WTC11 (cell line): ENCODE measurements around the gene POMGNT2. TPM values are rescaled to one million over a fixed set of nuclear protein-coding genes. Genes with fewer than 3 reads are reported as not detected.

Experiments
- ATAC-seq: fragments of 200-7000 bp; cut with Tn5 transposase; 2 replicates; pipeline ENCODE4 v1.10.0; 2021; ENCODE audit warnings: mild to moderate bottlenecking, moderate library complexity
- CTCF ChIA-PET: fragments of 300-600 bp; sonication (Branson Sonifier 250); formaldehyde crosslinking; loops from one replicate; lab custom pipeline; 2021; ENCODE audit warnings: antibody characterized with exemption; lab: Charles Lee
- POLR2A ChIA-PET: fragments of 350-600 bp; sonication (Branson Sonifier 250); formaldehyde crosslinking; loops from one replicate; lab custom pipeline; 2021; ENCODE audit warnings: antibody characterized with exemption; lab: Charles Lee
- DNase-seq: peaks from one replicate; pipeline ENCODE4 v3.0.0; 2021; ENCODE audit warnings: low spot score
- H3K27ac Mint-ChIP-seq: 2 replicates; pipeline ENCODE4 v1.8.0; 2021; ENCODE audit warnings: mixed read lengths
- H3K27me3 Mint-ChIP-seq: 2 replicates; pipeline ENCODE4 v1.8.0; 2021; ENCODE audit warnings: low read depth, mild to moderate bottlenecking, moderate library complexity, mixed read lengths
- H3K36me3 Mint-ChIP-seq: 2 replicates; pipeline ENCODE4 v1.8.0; 2021; ENCODE audit warnings: mixed read lengths
- H3K4me1 Mint-ChIP-seq: 2 replicates; pipeline ENCODE4 v1.8.0; 2022; ENCODE audit warnings: mixed read lengths
- H3K4me3 Mint-ChIP-seq: 2 replicates; pipeline ENCODE4 v1.8.0; 2021; ENCODE audit warnings: mild to moderate bottlenecking, moderate library complexity, mixed read lengths
- H3K9me3 Mint-ChIP-seq: 2 replicates; pipeline ENCODE4 v1.8.0; 2021; ENCODE audit warnings: mixed read lengths
- ATF3 ChIP-seq: sonication (generic); formaldehyde crosslinking; conservative IDR thresholded peaks from 2 replicates; pipeline ENCODE4 v1.8.1; 2022; ENCODE audit warnings: mild to moderate bottlenecking, missing genetic modification reagents
- MAX ChIP-seq: sonication (generic); formaldehyde crosslinking; IDR thresholded peaks from 2 replicates; pipeline ENCODE4 v1.8.0; 2022; ENCODE audit warnings: mild to moderate bottlenecking, missing genetic modification reagents
- NFE2L1 ChIP-seq: sonication (generic); formaldehyde crosslinking; IDR thresholded peaks from 2 replicates; pipeline ENCODE4 v1.8.1; 2023; ENCODE audit warnings: missing genetic modification reagents
- NR1H2 ChIP-seq: sonication (generic); formaldehyde crosslinking; IDR thresholded peaks from 2 replicates; pipeline ENCODE4 v1.9.0; 2021; ENCODE audit warnings: mild to moderate bottlenecking, moderate library complexity, missing genetic modification reagents
- OVOL2 ChIP-seq: fragments of 250-450 bp; sonication (Bioruptor Pico); IDR thresholded peaks from 2 replicates; pipeline ENCODE4 v1.9.0; 2021; ENCODE audit warnings: mild to moderate bottlenecking, borderline replicate concordance
- PRDM15 ChIP-seq: sonication (generic); formaldehyde crosslinking; IDR thresholded peaks from 2 replicates; pipeline ENCODE4 v1.8.0; 2022; ENCODE audit warnings: missing genetic modification reagents
- PREB ChIP-seq: sonication (generic); formaldehyde crosslinking; IDR thresholded peaks from 2 replicates; pipeline ENCODE4 v1.8.1; 2022; ENCODE audit warnings: mild to moderate bottlenecking, missing genetic modification reagents, moderate library complexity, borderline replicate concordance
- ZNF263 ChIP-seq: sonication (generic); formaldehyde crosslinking; IDR thresholded peaks from 2 replicates; pipeline ENCODE4 v1.8.1; 2022; ENCODE audit warnings: low read depth, mild to moderate bottlenecking, moderate library complexity, missing genetic modification reagents
- ZNF416 ChIP-seq: fragments of 250-450 bp; sonication (Bioruptor Pico); IDR thresholded peaks from 2 replicates; pipeline ENCODE4 v1.9.0; 2021; ENCODE audit warnings: mild to moderate bottlenecking, inconsistent platforms
- ZNF671 ChIP-seq: fragments of 250-450 bp; sonication (Bioruptor Pico); IDR thresholded peaks from 2 replicates; pipeline ENCODE4 v1.8.0; 2021; ENCODE audit warnings: mild to moderate bottlenecking
- ZSCAN18 ChIP-seq: fragments of 250-450 bp; sonication (Bioruptor Pico); IDR thresholded peaks from 2 replicates; pipeline ENCODE4 v2.1.2; 2022; ENCODE audit warnings: mild to moderate bottlenecking, moderate library complexity
- total RNA-seq: library from RNA; stranded (reverse); gene quantifications from 3 replicates; pipeline ENCODE4 v1.2.3, GENCODE V29; 2021

Gene POMGNT2
- total RNA-seq, 1 experiment from 2014 or later, result 12.5 TPM

- no peak for TF ChIP-seq PRDM15 (CRISPR knock-in tag)
- no peak for TF ChIP-seq PREB (CRISPR knock-in tag)
- no peak for TF ChIP-seq ZNF263 (CRISPR knock-in tag)
- no peak for TF ChIP-seq NFE2L1 (CRISPR knock-in tag)
- TF ChIP-seq ZSCAN18 (CRISPR knock-in tag), result no peak
- TF ChIP-seq NR1H2 (CRISPR knock-in tag), result no peak
- TF ChIP-seq ZNF416 (CRISPR knock-in tag), result no peak
- TF ChIP-seq ATF3 (CRISPR knock-in tag), result no peak
- no peak for TF ChIP-seq OVOL2 (CRISPR knock-in tag)
Measured at GRCh38 chr3:43034911-43035310, 71.0 kb downstream of the POMGNT2 start (continued).

GRCh38 chr3:43034200-43034599 is 71.7 kb downstream of the POMGNT2 start:
- Mint-ChIP-seq H3K4me3 (no peak overlapping the region), H3K36me3 (no peaks in the 10 kb centered on the region), H3K9me3 (no peaks in the 10 kb centered on the region), H3K27ac (no peak overlapping the region), H3K27me3 (no peaks in the 10 kb centered on the region), H3K4me1 (no peaks in the 10 kb centered on the region)
- no peak for TF ChIP-seq MAX (CRISPR knock-in tag)
- ChIA-PET POLR2A (no interaction called here), CTCF (interaction anchor here (0.8 to 2.5 kb wide), 3 partner anchors 10 to 73 kb away, joined by 3 to 9 read pairs (median 4); no protein-coding TSS in a partner anchor)
- DNase-seq, result no peak
- no peak for ATAC-seq

- Mint-ChIP-seq H3K4me3 (no peak overlapping the region), H3K36me3 (no peaks in the 10 kb centered on the region), H3K27me3 (no peaks in the 10 kb centered on the region), H3K27ac (no peak overlapping the region), H3K4me1 (no peaks in the 10 kb centered on the region), H3K9me3 (peaks cover 2% of the 10 kb centered on the region)
- TF ChIP-seq ZNF671, result no peak
- ChIA-PET CTCF (interaction anchor here (2.5 kb wide), 1 partner anchor 38 kb away, joined by 9 read pairs; no protein-coding TSS in a partner anchor), POLR2A (no interaction called here)
- no peak for ATAC-seq
- no peak for DNase-seq
Measured at GRCh38 chr3:43032646-43033628, 72.9 kb downstream of the POMGNT2 start.
